ENCODE measurements around the gene LIN7A. TPM values are rescaled to one million over a fixed set of nuclear protein-coding genes. Genes with fewer than 3 reads are reported as not detected.

The LIN7A gene
- total RNA-seq, 4 donors from 2014 or later: 5.0 to 28.2 (median 20.7) TPM

- H3K36me3 ChIP-seq: no peaks in the 10 kb centered on the region
- no peaks in the 10 kb centered on the region for H3K4me1 ChIP-seq
- no peak for DNase-seq
Measured at GRCh38 chr12:80920006-80920405, 17.7 kb downstream of the LIN7A start.

GRCh38 chr12:80917651-80918050, 20.1 kb downstream of the LIN7A start:
- H3K9me3 ChIP-seq: no peaks in the 10 kb centered on the region
- H3K27me3 ChIP-seq: no peaks in the 10 kb centered on the region
- H3K4me1 ChIP-seq: no peaks in the 10 kb centered on the region
- H3K4me3 ChIP-seq: no peak overlapping the region
- DNase-seq: no peak
- no peak overlapping the region for H3K27ac ChIP-seq
- no peak for TF ChIP-seq POLR2A (IDR thresholded peaks at IDR 0.05)
- TF ChIP-seq, protein P1, sequence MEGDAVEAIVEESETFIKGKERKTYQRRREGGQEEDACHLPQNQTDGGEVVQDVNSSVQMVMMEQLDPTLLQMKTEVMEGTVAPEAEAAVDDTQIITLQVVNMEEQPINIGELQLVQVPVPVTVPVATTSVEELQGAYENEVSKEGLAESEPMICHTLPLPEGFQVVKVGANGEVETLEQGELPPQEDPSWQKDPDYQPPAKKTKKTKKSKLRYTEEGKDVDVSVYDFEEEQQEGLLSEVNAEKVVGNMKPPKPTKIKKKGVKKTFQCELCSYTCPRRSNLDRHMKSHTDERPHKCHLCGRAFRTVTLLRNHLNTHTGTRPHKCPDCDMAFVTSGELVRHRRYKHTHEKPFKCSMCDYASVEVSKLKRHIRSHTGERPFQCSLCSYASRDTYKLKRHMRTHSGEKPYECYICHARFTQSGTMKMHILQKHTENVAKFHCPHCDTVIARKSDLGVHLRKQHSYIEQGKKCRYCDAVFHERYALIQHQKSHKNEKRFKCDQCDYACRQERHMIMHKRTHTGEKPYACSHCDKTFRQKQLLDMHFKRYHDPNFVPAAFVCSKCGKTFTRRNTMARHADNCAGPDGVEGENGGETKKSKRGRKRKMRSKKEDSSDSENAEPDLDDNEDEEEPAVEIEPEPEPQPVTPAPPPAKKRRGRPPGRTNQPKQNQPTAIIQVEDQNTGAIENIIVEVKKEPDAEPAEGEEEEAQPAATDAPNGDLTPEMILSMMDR (IDR thresholded peaks at IDR 0.05): no peak
- H3K36me3 ChIP-seq: no peaks in the 10 kb centered on the region

More at GRCh38 chr12:80920006-80920405, 17.7 kb downstream of the LIN7A start:
- Histone ChIP-seq H3K27ac (no peak overlapping the region), H3K9me3 (no peaks in the 10 kb centered on the region), H3K4me3 (no peak overlapping the region), H3K27me3 (no peaks in the 10 kb centered on the region)
- TF ChIP-seq, protein P1 (IDR thresholded peaks at IDR 0.05): no peak

GRCh38 chr12:80912901-80913770, 24.6 kb downstream of the LIN7A start:
- H3K4me1 ChIP-seq: no peaks in the 10 kb centered on the region
- H3K27ac ChIP-seq: no peak overlapping the region
- TF ChIP-seq, protein P1 (IDR thresholded peaks at IDR 0.05): no peak
- no peak for TF ChIP-seq POLR2A (IDR thresholded peaks at IDR 0.05)
- no peaks in the 10 kb centered on the region for H3K36me3 ChIP-seq
- no peaks in the 10 kb centered on the region for H3K9me3 ChIP-seq
- H3K27me3 ChIP-seq: no peaks in the 10 kb centered on the region
- no peak overlapping the region for H3K4me3 ChIP-seq
- no peak for DNase-seq

DNA sequence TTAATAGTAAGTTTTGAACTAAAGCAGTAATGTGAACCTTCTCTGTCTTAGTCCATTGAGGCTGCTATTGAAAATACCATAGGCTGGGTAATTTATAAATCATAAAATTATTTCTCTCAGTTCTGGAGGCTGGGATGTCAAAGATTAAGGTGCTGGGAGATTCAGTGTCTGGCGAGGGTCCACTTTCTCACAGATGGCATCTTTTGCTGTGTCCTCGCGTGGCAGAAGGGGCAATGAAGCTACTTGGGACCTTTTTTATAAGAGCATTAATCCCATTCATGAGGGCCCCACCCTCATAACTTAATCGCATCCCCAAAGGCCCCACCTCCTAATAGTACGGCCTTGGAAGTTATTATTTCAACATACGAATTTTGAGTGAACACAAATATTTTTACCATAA, 28.4 kb downstream of the LIN7A start:
- Histone ChIP-seq H3K27me3 (no peaks in the 10 kb centered on the region), H3K4me1 (no peaks in the 10 kb centered on the region), H3K27ac (no peak overlapping the region), H3K36me3 (no peaks in the 10 kb centered on the region), H3K4me3 (no peak overlapping the region), H3K9me3 (no peaks in the 10 kb centered on the region)
- no peak for TF ChIP-seq POLR2A (IDR thresholded peaks at IDR 0.05)
- TF ChIP-seq, protein P1 (IDR thresholded peaks at IDR 0.05): no peak
- DNase-seq: no peak

- H3K4me1 ChIP-seq: no peaks in the 10 kb centered on the region
- TF ChIP-seq POLR2A (IDR thresholded peaks at IDR 0.05): no peak
- TF ChIP-seq, protein P1 (IDR thresholded peaks at IDR 0.05): no peak
- no peak overlapping the region for H3K4me3 ChIP-seq
- no peak overlapping the region for H3K27ac ChIP-seq
- no peaks in the 10 kb centered on the region for H3K9me3 ChIP-seq
- no peaks in the 10 kb centered on the region for H3K36me3 ChIP-seq
- DNase-seq: no peak
- no peaks in the 10 kb centered on the region for H3K27me3 ChIP-seq
Measured at GRCh38 chr12:80902711-80903110, 35.0 kb downstream of the LIN7A start.
